Prostate gland (tissue), 2 donors: ENCODE measurements around the gene PDS5A.

Experiments
- POLR2A ChIP-seq: fragments of 450-650 bp; IDR thresholded peaks from one replicate; pipeline ENCODE4 v1.6.1; 2016; ENCODE audit warnings: antibody characterized with exemption, mild to moderate bottlenecking
- TF ChIP-seq, protein P1 (sequence below), 4 experiments: fragments of 200-600 bp in 2 of 4; fragments of 450-650 bp in 2 of 4; sonication (generic) in 2 of 4; IDR thresholded peaks; 1 replicate in 3 of 4; 2 replicates in 1 of 4; pipeline ENCODE4 v1.5.1; 2016 to 2019; ENCODE audit warnings: antibody characterized with exemption in 4 of 4, mild to moderate bottlenecking in 2 of 4, moderate library complexity in 2 of 4

DNA sequence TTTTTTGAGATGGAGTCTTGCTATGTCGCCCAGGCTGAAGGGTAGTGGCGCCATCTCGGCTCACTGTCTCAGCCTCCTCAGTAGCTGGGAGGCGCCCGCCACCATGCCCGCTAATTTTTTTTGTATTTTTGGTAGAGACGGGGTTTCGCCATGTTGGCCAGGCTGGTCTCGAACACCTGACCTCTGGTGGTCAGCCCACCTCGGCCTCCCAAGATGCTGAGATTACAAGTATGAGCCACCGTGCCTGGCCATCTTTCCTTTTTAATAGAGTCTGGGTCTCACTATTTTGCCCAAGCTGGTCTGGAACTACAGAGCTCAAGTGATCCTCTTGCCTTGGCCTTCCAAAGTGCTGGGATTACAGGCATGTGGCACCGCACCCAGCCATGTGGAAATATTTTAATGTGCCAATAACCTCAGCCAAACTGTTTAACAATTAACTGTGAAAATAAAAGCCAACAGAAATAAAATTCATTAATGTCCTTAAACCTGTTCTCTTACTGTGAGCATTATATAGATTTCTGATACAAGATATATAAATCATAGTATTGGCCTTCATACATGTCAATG lies 16.3 kb downstream of the PDS5A start:
- TF ChIP-seq, protein P1, sequence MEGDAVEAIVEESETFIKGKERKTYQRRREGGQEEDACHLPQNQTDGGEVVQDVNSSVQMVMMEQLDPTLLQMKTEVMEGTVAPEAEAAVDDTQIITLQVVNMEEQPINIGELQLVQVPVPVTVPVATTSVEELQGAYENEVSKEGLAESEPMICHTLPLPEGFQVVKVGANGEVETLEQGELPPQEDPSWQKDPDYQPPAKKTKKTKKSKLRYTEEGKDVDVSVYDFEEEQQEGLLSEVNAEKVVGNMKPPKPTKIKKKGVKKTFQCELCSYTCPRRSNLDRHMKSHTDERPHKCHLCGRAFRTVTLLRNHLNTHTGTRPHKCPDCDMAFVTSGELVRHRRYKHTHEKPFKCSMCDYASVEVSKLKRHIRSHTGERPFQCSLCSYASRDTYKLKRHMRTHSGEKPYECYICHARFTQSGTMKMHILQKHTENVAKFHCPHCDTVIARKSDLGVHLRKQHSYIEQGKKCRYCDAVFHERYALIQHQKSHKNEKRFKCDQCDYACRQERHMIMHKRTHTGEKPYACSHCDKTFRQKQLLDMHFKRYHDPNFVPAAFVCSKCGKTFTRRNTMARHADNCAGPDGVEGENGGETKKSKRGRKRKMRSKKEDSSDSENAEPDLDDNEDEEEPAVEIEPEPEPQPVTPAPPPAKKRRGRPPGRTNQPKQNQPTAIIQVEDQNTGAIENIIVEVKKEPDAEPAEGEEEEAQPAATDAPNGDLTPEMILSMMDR (IDR thresholded peaks at IDR 0.05), result no peak
- no peak for TF ChIP-seq POLR2A
